GM18868 (cell line): ENCODE results near the gene TPRX1.
A peak's percentile ranks its signal among the peaks of the same experiment; 100 is the strongest.
"Not testable (repeated sequence)": the region's sequence is repeated elsewhere in the genome, so short reads cannot be mapped to it uniquely, and the experiment has no call there.

Experiments used
- ATAC-seq: cut with Tn5 transposase; IDR thresholded peaks from one replicate; pipeline ENCODE4 v1.9.1; 2021; ENCODE audit warnings: mild to moderate bottlenecking, moderate library complexity; ENCODE audit not compliant: unreplicated experiment

The TPRX1 gene

DNA sequence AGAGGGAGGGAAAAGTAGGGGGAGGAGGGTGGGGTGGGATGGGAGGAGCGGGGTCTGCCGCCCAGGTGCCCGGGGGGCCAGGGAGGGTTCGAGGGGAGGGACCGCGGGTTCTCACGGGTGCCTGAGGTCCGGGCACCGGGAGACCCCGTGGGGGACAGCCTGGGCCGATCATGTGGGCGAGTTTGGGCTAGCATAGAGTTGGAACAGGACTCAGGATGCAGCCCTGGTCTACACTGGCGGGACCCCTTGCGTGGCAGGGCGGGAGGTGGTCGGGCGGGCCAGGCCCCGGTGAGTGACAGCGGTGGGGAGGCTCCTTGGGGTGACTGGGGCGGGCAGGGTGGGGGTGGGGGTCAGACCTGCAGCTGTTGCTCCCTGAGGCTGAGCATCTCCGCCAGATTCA is 1.2 kb downstream of the TPRX1 start:
- not testable (repeated sequence) for ATAC-seq

DNA sequence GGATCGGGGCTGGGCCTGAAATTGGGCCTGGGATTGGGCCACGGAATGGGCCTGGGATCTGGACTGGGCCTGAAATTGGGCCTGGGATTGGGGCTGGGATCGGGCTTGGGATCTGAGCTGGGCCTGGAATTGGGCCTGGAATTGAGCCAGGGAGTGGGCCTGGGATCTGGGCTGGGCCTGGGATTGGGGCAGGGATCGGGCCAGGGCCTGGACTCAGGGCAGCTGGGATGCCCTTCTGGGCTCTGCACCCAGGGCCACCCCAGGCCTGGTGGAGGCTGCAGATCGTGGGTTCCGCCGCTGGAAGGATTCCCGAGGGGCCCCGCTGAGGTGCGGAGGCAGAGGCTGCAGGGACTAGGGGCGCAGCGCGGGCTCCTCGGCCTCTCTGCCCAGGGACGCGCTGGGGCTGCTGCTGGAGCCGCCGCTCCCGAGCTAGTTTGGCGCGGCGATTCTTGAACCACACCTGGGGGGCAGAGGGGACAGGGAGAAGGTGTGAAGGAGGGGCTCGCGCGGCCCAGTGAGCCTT is 1.8 kb downstream of the TPRX1 start:
- ATAC-seq, result no peak

DNA sequence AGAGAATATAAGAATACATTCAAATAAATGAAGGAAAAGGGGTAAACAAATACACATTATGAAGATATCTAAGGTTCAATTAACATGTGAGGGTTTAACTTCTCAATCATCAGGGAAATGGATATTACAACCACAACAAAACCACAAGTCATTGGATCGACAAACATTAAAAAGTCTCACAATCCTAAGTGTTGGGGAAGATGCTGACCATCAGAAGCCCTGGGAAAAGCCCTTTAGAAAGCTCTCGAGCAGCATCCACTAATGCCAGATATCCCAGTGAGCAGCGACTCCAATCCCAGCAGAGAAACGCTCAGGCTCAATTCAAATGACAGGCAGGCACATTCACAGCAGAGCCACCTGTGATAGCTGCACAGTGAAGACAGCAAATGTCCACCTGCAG is 3.1 kb downstream of the TPRX1 start:
- ATAC-seq, result no peak

DNA sequence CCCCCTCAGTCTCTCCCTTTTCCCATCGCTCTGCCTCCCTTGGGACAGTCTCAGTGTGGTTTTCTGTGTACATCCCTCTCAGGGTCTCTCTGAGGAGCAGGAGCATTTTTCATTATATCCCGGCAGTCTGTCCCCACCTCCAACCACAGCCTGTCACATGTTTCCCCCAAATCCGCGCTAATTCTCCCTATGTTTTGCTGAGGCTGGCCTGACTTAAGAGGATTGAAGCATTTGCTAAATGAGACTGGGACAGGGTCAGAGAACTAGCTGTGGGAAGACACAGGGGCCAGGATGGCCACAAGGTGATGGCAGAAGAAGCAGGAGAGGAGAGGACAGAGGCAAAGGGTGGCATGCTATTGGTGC is 5.5 kb downstream of the TPRX1 start:
- ATAC-seq, result no peak

DNA sequence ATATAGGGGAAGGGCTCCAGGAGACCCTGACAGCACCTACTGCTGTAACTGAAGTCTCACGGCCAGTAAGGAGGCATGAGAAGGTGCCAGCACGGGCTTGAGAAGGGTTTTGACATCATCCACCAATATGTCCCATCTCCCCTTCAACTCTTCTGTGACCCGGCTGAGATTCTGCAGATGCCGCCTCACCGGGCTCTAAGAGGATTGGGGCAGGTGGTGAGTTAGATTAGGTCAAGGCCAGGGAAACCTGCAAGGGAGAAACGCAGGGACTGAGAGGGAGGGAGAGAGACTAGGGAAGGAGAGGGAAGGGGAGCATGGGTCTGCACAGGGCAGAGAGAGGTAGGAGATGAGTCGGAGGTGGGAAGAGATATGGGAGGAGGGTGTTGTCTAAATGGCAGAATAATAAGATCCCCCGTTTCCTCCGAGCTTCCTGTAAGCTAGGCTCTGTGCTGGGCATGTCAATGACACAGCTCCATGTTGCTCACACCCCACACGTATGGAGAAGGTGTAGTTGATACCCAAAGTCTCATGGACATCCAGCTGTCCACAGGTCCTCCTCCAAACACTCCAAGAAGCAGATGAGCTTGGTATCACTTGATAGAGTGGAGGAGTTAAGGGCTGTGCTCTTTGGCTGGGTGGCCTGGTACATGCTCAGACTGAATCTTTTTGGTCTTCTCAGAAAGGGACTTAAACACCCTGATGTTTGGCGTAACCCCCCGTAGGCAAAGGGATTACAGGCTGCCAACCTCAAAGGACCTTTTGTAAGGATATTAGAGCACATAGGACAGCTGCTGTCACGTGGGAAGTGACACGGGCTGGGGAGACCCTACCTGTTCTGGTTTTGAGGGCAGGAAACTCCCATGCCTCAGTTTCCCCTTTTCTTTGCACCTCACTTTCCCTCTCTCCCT is 6.1 kb downstream of the TPRX1 start:
- no peak for ATAC-seq

DNA sequence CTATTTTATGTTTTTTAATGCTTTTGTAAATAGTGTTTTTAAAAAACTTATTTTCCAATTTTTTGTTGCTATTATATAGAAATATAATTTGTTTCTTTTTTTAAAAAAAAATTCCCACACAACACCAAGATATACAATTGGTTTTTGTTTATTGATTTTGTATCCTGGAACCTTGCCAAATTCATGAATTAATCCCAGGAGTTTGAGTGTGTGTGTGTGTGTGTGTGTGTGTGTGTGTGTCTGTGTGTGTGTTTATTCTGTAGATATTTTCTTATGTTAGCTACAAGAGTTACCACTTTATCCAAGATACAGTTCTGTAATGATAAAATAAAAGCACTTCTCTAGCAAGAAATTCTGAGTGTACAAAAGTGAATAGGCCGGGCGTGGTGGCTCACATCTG is 7.6 kb downstream of the TPRX1 start:
- no peak for ATAC-seq

DNA sequence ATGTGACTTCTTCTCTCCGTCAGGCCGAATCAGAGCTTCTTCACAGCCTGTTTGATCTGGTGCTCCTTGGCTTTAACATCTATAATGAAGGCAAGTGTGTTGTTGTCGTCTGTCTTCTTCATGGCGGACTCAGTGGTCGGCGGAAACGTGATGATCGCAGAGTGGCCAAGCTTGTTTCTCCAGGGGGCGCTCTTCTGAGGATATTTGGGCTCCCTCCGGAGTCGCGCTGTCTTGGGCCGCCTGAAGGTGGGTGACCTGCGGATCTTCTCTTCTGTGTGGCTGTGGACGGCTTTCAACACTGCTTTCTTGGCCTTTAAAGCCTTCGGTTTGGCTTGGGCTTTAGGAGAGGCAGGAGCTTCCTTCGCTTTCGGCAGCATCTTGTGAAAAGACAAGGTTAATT is 9.8 kb downstream of the TPRX1 start:
- no peak for ATAC-seq

DNA sequence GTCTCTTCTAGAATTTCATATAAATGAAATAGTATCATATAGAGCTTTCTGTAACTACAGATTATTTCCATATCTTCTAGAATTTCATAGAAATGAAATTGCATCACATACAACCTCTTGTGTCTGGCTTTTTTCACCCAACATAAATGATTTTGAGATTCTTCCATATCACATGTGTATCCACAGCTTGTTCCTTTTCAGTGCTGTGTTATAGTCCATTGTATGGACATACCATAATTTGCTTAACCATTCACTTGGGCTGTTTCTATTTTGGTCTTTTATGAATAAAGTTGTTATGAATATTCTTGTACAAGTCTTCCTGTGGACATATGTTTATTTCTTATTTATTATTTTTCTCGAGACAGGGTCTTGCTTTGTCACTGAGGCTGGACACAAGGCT is 11.7 kb downstream of the TPRX1 start:
- no peak for ATAC-seq

DNA sequence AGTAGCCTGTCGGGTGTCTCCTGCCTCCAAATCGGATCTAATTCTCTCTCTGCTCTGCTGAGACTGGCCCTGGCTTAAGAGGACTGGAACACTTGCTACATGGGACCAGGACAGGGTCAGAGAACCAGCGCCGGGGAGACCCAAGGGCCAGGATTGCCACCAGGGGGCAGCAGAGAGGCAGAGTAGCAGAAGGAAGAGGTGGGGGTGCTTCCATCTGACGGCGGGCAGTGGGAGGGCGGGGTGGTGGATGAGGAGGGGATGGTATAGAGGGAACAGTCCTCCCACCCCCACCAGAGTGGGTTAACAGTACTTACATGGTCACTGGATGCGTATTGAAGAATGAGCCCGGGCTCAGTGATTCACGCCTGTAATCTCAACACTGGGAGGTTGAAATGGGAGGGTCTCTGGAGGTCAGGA is 13.9 kb downstream of the TPRX1 start:
- ATAC-seq, result no peak

DNA sequence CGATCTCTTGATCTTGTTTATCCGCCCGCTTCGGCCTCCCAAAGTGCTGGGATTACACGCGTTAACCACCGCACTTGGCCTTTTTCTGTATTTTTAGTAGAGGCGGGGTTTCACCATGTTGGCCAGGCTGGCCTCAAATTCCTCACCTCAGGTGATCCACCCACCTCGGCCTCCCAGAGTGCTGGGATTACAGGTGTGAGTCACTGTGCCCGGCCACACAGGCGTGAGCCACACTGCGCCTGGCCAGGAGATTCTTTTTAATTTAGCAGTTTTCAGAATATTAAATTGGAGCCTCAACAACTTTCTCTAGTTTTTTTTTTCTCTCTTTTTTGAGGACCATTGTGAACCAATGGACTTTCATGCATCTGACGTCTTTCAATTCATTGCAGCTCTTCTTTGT is 14.5 kb downstream of the TPRX1 start:
- not testable (repeated sequence) for ATAC-seq

DNA sequence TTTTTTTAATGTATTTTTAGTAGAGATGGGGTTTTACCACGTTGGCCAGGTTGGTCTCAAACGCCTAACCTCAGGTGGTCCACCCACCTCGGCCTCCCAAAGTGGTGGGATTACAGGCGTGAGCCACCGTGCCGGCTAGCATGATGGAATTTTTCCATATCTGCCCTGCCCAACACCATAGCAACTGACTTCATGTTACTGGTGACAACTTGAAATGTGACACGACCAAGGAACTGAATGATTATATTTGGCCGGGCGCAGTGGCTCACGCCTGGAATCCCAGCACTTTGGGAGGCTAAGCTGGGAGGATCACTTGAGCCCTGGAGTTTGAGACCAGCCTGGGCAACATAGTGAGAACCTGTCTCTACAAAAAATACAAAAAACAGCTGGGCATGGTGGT is 17.0 kb downstream of the TPRX1 start:
- not testable (repeated sequence) for ATAC-seq

DNA sequence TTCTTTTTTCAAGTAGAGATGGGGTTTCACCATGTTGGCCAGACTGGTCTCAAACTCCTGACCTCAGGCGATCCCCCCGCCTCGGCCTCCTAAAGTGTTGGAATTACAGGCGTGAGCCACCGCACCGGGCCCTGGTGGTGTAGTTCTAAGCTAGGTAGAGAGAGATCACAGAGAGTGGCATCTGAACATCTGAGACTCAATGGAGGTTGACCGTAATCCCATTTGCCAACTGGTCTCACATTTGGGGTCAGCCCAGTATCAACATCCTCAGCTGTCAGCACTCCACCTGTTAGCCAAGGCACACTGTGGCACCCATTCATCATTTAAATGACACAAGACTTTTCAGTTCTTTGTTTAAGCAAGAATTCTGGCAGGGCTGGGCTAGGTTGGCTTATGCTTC is 17.8 kb downstream of the TPRX1 start:
- no peak for ATAC-seq

DNA sequence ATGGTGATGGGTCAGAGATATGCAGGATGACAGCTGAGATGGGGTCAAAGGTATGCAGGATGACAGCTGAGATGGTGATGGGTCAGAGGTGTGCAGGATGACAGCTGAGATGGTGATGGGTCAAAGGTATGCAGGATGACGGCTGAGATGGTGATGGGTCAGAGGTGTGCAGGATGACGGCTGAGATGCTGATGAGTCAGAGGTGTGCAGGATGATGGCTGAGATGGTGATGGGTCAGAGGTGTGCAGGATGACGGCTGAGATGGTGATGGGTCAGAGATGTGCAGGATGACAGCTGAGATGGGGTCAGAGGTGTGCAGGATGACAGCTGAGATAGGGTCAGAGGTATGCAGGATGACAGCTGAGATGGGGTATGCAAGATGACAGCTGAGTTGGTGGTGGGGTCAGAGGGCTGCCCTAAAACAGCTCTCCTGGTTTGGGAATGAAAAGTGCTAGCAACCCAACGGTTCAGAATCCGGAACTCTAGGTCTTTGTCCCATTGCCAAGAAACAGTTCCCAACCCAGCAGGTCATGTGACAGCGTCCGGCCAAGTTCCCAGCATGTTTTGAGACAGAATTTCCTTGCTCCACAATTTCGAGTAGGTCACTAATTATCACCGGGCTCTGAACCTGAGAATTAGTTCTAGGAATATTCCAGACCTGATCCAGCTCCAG is 22.6 kb downstream of the TPRX1 start:
- no peak for ATAC-seq

DNA sequence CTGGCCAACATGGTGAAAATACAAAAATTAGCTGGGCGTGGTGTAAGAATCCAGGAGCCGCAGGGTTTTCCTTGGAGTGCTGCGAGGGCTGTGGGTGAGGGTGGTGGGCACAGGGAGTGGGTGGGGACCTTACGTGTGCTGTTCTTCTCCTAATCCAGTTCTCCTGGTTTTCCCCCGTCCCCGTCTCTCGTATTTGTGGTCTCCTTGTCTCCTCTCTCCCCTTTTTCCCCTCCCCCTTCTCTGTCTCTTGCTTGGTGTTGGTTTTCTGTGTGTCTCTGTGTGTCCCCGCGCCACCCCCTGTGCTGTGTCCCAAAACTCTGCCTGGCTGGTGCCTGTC is 24.2 kb downstream of the TPRX1 start:
- no peak for ATAC-seq

DNA sequence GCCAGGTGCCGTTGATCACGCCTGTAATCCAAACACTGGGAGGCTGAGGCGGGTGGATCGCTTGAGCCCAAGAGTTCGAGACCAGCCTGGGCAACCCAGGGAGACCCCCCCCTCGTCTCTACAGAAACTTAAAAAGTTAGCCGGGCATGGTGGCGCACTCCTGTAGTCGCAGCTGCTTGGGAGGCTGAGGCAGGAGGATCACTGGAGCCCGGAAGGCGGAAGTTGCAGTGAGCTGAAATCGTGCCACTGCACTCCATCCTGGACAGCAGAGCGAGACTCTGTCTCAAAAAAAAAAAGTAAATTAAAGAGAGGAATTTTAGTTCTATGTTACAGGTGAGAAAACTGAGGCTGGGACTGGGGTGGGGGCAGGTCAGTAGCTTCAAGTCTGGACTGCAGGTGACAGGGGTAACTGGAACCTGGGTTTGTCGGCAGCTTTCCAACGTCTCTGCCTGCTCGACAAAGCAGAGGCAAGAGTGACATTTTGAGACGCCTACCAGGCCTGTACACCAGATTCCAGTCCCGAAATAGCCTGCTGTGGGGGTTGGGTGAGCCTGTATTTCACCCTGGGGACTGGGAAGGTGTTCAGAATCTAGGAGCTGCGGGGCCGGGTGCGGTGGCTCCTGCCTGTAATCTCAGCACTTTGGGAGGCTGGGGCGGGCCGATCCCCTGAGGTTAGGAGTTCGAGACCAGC is 24.7 kb downstream of the TPRX1 start:
- no peak for ATAC-seq

DNA sequence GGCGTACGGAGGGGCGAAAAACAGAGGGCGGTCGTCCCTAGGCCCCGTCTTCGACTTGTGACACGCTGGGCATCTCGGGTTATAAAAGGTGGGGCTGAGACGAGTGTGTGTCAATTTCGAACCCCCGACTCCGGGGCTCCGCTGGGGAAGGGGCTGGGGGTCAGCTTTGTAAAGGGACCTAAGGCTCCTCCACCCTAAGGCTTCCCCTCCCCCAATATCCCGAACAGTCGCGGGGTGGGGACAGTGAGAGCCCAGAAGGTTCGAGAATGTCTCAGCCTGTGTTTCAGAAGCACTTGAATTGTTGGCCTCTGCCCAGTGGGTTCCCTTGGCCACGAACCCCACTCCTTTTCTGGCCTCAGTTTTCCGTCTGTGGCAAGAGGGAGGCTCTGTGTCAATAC is 25.4 kb downstream of the TPRX1 start:
- ATAC-seq, result no peak

DNA sequence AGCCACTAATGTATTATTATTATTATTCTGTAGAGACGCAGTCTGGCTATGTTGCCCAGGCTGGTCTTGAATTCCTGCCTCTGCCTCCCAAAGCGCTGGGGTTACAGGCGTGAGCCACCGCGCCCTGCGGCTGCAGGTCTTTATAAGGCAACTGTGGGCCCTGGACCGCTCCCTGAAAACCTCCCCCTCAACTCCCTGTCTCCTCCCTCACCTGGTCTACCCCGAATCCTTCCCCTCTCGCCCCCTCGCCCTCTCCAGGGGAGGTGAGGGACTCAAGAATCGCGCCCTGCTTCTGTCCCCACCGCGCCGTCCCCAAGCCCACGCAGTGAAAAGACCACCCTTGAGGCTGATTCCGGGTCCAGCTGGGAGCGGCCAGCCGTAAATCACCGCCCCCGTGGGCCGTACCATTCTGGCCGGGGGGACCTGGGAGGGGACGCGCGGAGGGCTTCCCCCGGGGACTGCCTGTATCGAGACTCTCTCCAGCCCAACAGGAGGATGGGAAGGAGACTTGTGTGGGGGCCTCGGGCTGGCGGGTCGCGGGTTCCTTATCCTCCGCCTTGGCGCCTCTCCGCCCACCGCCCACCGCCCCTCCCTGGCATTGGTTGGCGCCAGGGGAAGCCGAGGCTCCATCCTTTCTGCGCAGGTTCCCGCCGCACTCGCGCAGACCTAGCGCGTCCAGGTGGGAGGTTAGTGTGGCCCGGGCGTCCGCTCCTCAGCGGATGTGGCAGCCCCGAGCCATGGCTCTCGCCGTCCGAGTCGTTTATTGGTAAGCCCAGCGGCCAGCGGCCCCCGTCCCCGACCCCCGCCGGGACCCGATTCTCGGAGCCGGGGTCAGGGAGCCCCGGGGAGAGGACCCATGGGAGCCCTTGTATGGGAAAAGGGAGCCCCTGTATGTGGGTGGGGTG is 26.1 kb downstream of the TPRX1 start, which contains the start of gene SELENOW:
TSS of gene SELENOW (plus strand) at position 655 of the 905 bp plus-strand sequence. CDS start at position 738, 83 bp downstream.
- peak; percentile 77 for ATAC-seq

DNA sequence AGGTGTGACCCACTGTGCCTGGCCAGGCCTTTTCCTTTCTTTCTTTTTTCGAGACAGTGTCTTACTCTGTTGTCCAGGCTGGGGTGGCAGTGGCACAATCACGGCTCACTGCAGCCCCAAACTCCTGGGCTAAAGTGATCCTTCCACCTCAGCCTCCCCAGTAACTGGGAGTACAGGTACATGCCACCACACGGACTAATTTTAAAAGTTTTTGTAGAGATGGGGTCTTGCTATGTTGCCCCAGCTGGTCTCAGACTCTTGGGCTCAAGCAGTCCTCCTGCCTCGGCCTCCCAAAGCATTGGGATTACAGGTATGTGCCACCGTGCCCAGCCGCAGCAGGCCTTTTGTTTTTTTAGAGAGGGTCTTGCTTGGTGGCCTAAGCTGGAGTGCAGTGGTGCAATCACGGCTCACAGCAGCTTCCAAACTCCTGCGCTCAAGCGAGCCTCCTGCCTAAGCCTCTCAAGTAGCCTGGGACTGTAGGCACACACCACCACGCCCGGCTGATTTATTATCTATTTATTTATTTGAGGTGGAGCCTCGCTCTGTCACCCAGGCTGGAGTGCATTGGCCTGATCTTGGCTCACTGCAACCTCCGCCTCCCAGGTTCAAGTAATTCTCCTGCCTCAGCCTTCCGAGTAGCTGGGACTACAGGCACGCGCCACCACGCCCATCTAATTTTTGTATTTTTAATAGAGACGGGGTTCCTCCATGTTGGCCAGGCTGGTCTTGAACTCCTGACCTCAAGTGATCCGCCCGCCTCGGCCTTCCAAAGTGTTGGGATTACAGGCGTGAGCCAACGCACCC is 26.9 kb downstream of the TPRX1 start:
- not testable (repeated sequence) for ATAC-seq

DNA sequence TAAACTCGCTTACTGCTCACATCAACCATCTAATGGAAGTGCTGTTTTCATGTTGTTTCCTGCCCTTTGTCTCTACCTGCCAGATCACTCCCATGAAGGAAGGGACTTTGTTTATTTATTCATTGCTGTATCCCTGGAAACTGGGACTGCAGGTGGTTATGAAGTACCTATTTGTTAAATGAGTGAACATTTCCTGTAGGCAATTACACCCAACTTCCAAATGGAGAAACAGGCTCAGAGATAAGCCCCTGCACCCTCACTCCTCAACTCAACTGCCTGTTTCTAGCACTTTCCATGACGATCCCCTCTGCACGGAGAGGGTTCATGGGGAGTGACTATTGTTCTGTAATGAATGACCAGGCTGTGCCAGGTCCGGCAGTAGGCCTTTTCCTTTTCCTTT is 27.8 kb downstream of the TPRX1 start:
- no peak for ATAC-seq

DNA sequence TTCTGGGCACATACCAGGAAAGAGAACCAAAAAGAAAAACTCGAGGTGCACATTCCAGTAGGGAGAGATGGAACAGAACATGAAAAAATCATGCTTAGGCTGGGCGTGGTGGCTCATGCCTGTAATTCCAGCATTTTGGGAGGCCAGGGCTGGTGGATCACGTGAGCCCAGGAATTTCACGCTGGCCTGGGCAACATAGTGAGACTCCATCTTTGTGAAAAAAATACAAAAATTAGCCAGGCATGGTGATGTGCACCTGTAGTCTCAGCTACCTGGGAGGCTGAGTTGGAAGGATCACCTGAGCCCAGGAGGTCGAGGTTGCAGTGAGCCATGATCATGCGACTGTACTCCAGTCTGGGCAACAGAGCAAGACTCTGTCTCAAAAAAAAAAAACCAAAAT is 33.1 kb downstream of the TPRX1 start:
- not testable (repeated sequence) for ATAC-seq
